HG02885 (cell line): Measurements from ENCODE around the gene ARVCF.
"Not testable (repeated sequence)": the region's sequence is repeated elsewhere in the genome, so short reads cannot be mapped to it uniquely, and the experiment has no call there.

Source experiments
- ATAC-seq: cut with Tn5 transposase; IDR thresholded peaks from one replicate; pipeline ENCODE4 v1.9.1; 2021; ENCODE audit warnings: mild to moderate bottlenecking; ENCODE audit not compliant: unreplicated experiment, poor library complexity

ARVCF gene

DNA sequence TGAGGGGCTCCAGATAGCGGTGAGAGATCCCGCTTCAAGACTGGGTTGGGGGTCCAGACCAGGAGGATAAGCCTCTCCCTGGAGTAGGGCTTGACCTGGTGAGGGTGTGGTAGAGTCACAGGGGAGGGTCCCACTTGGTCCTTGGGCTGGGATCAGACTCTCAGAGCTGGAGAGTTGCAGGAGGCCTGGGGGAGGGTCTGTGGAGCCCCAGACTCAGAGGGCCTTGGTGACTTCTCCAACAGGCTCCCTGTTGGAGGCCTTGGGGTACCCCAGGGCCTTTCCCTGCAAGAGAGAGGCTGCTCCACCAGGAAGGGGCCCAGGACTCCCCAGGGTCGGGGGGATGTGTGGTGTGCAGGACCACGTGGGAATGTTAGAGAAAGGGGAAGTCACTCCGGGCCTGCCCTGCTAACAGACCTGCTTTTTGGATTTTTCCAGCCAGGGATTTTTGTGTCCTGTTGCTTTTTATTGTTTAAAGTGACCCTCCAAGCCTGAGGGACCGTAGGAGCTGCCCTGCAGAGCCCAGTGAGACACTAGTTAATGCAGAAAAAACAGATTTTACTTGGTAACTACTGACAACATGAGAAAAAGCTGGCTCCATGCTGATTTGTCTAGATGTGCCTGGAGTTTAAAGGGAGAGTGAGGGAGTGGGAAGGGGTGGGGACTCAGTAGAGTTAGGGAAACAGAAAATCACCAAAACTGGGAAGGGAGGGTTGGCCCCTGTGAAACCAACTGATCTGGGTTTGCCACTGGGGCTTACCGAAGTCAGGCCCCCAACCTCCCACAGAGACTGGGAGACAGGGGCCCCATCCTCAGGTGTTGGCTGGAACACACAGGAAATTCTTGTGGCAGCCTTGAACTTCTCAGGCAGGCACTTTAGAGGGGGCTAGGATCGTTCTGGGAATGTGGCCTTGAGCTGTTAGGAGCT lies 74.2 kb downstream of the ARVCF start:
- no peak for ATAC-seq

DNA sequence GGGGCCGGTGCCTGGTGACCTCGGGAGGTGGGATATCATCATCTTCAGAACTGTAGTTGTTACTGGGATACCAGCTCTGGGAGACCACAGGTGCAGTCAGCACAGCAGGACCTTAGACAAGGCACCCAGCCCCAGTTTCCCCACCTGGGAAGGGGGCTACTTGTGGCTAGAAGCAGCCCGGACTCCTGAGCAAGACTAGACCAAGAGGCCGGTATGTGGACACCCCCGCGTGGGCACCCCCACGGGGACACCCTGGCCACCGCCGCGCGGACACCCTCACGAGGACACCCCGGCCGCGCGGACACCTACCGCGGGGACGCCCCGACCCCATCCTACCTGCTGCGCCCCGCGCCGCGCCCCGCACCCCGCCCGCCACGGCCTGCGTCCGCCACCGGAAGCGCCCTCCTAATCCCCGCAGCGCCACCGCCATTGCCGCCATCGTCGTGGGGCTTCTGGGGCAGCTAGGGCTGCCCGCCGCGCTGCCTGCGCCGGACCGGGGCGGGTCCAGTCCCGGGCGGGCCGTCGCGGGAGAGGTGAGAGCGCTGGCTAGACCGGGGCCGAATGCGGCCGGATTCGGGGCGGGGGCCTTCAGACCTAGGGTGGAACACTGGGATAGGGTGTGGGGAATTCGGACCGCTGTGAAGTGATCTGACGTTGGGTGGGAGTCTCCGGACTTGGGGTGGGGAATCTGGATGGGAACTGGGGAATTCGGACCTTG lies 75.1 kb downstream of the ARVCF start, which contains the start of the genes COMT and TXNRD2:
Gene COMT, plus strand, starts transcription at position 408 of the 718 bp plus-strand sequence. CDS start 20,755 bp downstream, outside the sequence.
Gene TXNRD2, minus strand, starts transcription at position 454 of the 718 bp plus-strand sequence. Its CDS starts 15 bp downstream, at position 439.
- ATAC-seq = no peak

DNA sequence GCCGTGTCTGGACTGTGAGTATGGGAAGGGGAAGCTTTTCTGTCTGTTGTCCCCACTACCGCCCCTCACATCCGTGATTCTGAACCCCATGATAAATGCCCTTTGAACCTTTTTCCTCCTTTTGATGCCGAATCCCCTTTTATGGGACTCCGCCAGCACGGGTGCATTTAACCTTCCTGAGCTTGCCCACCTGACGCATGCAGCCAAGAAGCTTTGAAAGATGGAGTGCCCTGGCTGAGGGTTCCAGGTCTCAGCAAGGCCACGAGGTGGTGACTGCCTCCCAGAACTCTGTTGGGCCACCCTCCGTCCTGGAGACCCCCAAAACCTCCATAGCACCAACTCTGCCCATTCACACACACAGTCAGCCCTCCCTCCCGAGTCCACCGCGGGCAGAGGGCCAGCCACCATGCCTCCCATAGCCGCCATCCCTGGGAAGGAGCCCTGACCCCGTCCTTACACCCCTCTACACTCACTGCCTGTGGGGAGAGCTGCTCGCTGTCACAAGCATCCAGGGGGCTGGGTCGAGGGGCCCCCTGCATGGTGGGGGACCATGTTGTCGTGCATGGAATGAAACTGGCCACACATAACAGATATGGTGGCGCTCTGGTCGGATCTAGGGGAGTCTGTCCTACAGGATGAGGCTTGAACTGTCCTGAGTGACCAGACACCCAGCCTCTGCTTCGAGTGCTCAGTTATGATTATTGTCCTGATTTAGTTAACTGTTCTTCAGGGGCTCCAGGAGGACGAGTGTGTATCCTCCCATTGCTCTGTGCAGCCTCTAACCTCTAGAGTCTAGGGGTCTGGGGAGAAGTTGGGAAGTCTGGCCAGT lies 75.9 kb downstream of the ARVCF start:
- ATAC-seq = no peak

DNA sequence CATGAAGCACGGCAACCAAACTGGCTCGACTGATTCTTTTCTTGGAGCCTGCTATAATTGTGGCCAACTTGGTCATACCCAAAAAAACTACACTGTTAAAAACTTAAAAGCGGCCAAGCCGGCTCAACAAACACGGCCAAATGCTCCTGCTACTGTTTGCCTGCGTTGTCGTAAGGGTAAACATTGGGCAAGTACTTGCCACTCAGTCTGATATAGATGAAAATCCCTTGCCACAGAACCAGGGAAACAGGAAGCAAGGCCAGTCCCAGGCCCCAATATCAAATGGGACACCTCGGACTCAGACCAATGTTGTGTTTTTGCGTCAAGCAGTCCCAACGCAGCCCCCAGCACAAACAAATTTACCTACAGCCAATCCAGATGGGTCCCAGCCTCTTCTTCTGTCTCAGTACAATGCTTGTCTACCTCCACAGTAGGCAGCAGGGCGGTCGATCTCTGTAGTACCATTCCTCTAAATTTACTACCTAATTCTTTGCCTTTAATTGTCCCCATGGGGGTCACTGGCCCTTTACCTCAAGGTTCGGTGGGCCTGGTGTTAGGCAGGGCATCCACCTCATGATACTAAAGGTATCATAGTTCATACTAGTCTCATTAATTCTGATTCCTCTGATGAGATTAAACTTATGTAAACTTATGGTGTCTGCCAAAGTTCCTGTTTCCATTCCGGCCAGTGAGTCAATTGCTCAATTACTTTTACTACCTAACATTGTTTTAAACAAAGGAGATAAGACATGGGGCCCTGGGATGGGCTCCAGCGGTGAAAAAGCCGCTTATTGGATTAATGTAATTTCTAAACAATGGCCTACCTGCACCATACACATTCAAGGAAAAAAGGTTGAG lies 78.8 kb downstream of the ARVCF start:
- ATAC-seq = no peak

DNA sequence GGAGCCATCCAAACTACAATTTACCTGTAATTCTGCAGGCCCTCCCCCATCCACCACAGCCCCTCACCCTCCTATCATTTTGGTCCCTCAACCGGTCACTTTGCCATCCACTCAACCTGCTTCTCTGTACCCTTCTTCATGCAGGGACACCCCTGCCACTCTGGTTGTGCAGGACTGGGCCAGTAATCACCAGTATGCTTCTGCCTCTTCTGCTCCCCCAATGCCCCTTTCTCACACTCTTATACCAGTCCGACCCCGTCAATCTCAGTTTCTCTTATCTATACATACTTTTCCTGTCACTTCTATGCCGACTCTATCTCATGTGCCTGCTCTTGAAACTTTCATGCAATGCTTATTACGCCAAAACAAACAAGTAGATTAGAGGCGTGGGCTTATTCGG lies 80.1 kb downstream of the ARVCF start:
- ATAC-seq = no peak

DNA sequence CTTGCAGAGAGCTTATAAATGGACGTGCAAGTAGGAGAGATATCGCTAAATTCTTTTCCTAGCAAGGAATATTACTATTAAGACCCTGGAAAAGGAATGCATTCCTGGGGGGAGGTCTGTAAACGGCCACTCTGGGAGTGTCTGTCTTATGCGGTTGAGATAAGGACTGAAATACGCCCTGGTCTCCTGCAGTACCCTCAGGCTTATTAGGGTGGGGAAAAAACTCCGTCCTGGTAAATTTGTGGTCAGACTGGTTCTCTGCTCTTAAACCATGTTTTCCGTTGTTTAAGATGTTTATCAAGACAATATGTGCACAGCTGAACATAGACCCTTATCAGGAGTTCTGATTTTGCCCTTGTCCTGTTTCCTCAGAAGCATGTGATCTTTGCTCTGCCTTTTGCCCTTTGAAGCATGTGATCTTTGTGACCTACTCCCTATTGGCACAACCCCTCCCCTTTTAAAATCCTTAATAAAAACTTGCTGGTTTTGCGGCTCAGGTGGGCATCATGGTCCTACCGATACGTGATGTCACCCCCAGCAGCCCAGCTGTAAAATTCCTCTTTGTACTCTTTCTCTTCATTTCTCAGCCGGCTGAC lies 81.4 kb downstream of the ARVCF start:
- ATAC-seq = not testable (repeated sequence)

DNA sequence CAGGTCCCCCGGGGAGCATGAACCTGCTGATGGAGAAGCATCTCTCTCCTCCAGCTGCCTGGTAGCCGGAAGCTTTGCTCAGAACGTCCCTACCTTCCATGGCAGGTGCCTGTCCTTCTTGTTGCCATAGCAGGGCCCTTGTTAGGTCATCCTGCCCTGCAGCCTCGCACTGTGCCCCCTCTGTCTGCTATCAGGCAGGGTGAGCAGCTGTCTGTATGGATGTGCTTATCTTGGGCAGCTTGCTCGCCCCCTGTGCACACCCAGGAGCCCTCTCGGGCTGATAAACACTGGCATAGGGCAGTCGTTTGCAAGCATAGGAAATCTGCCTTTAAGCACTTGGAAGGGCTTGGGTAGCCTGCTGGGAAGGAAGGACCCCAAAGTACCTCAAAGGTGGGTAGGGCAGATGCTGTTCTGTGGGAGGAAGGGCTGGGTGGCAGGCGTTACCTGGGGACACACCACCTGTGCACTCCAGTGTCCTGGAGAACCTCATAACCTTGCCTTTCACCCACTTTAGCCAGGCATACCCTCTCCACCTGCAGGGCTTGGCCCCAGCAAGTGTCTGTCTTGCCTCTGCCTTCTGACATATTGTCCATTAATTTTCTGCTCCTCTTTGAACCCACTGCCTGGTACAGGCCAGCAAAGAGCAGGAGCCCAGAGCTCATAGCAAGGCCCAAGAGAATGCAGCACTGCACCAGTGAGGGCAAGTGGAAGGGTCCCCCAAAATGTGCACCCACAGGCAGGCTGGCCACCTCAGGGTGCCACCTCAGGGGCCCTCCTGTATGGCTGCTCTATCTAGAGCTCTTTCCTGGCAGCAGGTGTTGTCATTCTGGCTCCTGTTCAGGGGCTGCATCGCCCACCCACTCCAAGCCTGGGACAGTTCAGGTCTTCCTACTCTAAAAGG lies 83.0 kb downstream of the ARVCF start:
- no peak for ATAC-seq

DNA sequence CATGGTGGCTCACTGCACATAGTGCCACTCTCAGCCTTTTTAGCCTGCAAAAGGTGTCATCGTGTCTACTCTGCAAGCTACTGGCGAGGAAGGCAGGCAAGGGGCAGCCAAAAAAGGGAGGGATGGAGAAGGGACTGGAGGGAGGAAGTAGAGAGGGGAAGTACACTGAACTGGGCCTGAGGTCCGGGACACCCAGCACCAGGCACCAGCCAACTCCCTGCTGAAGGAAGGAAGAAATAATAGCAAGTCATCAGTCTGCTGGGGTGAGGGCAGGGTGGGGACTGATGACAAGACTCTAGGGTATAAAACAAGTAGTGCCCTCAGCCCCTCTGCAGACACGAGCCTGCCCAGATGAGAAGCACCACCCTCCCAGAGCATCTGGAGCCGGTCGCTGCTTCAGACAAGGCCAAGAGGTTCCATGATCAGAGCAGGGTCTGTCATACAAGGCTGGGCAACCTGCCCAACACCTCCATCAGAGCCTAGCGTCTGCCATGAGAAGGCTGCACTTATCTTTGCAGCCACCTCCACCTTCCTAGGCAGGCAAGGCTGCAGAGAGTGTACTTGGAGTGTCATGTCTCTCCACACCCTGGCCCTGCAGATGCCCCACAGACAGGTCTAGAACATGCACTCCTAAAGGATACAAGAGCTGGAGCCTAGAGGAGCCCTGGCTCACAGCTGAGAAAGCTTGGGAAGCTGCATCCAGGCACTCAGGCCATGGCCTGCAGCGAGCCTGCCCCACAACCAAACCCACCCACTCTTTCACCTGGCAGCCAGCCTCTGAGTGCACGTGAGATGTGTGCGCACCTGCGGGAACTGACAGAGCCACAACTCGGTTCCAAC lies 84.0 kb downstream of the ARVCF start:
- ATAC-seq = no peak

DNA sequence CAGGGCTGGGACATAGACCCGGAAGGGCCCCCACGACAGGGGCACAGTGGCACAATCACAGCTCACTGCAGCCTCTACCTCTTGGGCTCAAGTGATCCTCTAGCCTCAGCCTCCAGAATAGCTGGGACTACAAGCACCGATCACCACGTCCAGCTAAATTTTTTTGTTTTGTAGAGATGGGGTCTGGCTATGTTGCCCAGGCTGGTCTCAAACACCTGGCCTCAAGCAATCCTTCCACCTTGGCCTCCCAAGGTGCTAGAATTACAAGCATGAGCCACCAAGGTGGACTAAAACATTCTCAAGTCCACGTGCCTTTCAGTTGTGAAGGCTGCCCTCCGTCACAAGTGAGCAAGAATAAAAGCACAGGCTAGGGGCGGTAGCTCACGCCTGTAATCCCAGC lies 85.1 kb downstream of the ARVCF start:
- no peak for ATAC-seq

DNA sequence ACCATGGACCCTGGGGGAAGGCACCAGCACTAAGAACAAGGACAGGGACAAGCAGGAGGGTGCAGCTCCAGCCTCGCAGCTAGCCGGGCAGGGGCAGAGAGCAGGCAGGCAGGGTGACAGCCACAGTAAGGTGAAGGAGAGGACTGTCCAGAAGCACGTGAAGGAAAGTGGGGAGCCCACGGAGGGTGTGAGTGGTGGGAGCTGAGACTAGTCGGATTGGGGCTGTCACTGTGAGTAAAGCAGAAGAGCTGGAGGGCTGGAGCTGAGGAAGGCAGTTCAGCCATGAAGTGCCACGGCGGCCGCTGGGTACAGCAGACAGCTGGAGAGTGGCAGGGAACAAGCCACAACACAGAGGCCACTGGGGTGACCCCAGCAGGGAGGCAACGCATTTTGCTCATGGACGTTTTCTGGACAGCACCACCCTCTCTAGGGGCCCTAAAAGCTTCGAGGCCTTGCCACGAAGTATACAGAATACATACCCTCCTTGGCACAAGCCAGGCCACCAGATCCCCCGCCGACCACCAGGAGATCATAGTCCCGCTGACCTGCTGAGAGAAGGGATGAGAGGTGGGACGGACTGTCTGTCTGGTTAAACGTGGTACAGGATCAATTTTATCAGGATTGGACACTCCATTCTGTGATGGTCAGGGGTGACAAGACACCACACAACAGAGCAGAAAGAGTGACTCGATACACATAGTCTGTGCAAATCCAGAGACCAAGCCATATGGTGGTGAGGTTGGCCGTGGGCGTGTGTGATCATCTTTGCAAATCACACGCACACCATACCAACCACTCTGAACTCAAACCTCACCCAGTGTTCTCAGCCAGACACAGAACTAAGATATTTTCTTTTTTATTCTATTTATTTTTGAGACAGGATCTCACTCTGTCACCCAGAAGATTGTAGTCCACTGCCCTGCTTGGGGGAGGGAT lies 85.8 kb downstream of the ARVCF start:
- ATAC-seq = no peak

DNA sequence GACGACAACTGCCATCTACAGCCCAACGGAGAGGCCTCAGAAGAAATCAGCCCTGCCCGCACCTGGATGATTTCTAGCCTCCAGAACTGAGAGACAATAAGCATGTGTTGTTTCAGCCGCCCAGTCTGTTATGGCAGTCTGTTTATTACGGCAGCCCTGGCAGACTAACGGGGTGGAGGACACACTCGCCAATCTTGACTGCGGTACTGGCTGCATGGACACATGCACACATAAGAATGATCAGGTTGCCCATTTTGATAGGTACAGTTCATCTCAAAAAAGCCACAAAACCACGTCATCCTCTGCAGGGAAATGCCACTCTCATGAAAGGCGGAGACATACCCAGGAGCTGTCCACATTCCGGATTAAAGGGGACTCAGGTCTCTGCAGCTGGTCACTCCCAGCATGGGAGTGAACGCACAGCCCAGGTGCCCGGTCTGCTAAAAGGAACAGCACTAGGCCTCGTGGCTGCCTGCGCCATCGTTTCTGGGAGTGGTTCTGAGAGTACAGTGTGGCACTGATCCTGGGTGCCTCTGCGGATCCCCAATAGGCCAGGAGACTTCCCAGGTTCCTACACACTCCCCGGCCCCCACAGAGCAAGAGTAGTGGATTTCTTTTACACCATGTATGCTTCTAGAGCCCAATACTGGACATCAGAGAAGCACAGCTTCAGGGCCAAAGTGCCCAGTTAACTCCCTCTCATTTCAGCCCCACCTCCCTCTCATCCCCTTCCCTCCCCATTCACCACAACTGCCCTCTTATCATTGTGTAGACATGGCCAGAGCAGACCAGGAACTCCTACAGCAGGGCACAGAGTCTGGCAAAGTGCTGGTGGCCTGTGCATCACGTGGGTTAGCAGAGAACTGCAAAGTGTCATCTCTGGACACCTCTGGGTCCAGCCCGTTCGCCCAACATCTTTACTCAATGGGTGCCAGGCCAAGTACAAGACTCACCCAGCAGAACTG lies 86.8 kb downstream of the ARVCF start:
- no peak for ATAC-seq

DNA sequence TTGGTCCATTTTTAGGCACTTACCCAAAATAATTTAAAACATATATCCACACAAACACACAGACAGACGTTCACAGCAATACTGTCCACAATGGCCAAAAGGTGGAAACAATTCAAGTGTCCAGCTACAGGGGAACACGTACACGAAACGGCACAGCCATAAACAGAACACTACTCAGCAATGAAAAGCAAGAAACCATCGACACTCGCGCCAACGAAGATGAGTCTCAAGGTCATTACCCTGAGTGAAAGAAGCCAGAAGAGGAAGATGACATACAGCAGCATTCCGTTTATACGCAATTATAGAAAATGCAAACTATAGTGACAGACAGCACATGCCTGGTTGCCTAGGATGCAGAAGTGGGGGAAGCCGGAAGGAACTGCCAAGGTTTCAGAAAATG lies 88.4 kb downstream of the ARVCF start:
- ATAC-seq = no peak

DNA sequence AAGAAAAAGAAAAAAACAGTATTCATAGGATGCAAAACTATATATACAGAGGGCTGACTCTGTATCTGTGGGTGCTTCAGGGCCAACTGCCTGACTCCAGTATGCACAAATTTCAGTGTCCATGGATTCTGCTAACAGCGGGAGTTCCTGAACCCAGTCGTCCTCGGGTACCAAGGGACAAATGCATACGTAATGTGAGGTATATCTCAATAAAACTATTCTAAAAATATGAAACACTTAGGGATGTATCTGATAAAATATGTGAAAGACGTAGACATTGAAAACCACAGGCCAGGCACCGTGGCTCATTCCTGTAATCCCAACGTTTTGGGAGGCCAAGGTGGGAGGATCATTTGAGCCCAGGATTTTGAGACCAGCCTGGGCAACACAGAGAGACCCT lies 88.9 kb downstream of the ARVCF start:
- ATAC-seq = no peak

DNA sequence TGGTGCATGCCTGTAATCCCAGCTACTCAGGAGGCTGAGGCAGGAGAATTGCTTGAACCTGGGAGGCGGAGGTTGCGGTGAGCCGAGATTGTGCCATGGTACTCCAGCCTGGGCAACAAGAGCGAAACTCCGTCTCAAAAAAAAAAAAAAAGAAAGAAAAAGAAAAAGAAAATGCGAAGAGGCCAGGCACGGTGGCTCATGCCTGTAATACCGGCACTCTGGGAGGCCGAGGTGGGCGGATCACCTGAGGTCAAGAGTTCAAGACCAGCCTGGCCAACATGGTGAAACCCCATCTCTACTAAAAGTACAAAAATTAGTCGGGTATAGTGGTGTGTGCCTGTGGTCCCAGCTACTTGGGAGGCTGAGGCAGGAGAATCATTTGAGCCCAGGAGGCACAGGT lies 90.6 kb downstream of the ARVCF start:
- ATAC-seq = not testable (repeated sequence)

DNA sequence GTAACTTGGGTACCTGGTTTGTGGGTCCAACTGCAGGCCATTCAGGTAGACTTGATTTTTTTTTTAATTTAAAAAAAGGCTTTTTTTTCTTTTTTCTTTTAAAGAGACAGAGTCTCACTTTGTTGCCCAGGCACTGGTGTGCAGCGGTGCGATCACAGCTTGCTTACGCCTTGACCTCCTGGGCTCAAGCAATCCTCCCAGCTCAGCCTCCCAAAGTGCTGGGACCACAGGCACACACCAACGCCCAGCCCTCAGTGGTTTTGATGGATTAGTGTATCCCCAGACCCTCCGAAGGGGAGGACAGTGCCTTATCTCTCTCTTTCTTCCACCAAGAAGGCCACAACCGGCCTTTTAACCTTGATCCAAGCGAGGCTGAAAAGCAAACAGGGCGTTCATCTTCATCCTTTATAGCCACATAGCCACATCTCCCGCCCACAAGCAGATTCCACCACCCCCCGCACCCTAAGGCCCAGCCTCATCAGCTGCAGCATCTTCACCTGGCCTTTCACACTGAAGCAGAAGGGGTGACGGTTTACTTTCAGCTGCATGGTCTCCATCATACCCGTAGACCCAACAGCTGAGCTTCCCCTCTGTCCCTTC lies 92.6 kb downstream of the ARVCF start:
- no peak for ATAC-seq
